LNCAP (cell line): ENCODE results near the gene CCND2.

Experiments used
- CTCF ChIP-seq: fragments of 450-650 bp; IDR thresholded peaks from 2 replicates; pipeline ENCODE4 v1.5.1; 2017; ENCODE audit warnings: mild to moderate bottlenecking

The CCND2 gene

GRCh38 chr12:4270016-4270830 is 3.3 kb upstream of the CCND2 start:
- no peak for TF ChIP-seq CTCF

- no peak for TF ChIP-seq CTCF
Measured at GRCh38 chr12:4270831-4271716, 2.5 kb upstream of the CCND2 start.

GRCh38 chr12:4271717-4272423 is 1.7 kb upstream of the CCND2 start:
- TF ChIP-seq CTCF, result no peak

- TF ChIP-seq CTCF, result no peak
Measured at GRCh38 chr12:4272424-4273272, 914 bp upstream of the CCND2 start.

GRCh38 chr12:4273273-4273651 is 300 bp upstream of the CCND2 start:
- no peak for TF ChIP-seq CTCF

GRCh38 chr12:4274396-4275015 is 944 bp downstream of the CCND2 start:
- no peak for TF ChIP-seq CTCF
